Testis (tissue), 3 donors: ENCODE results near the gene RDH5. TPM values are rescaled to one million over a fixed set of nuclear protein-coding genes. Genes with fewer than 3 reads are reported as not detected.

Source experiments
- DNase-seq: peaks from one replicate; pipeline ENCODE4 v3.0.0-alpha.2; 2019
- H3K27ac ChIP-seq, 2 donors: fragments of 200-600 bp; sonication (generic); one replicate each; pipeline ENCODE4 v1.5.1; 2019
- H3K27me3 ChIP-seq: fragments of 200-600 bp; sonication (generic); one replicate; pipeline ENCODE4 v1.5.1; 2019
- H3K36me3 ChIP-seq: fragments of 200-600 bp; sonication (generic); one replicate; pipeline ENCODE4 v1.5.1; 2017; ENCODE audit warnings: low read depth; ENCODE audit errors: missing control alignments
- H3K4me1 ChIP-seq: fragments of 200-600 bp; sonication (generic); one replicate; pipeline ENCODE4 v1.5.1; 2019
- H3K4me3 ChIP-seq, 2 donors: fragments of 200-600 bp; sonication (generic); one replicate each; pipeline ENCODE4 v1.5.1; 2017 to 2019
- H3K9me3 ChIP-seq: fragments of 200-600 bp; sonication (generic); one replicate; pipeline ENCODE4 v1.5.1; 2017
- CTCF ChIP-seq, 3 experiments: fragments of 450-650 bp in 2 of 3; fragments of 200-600 bp in 1 of 3; sonication (generic) in 1 of 3; IDR thresholded peaks; one replicate each; pipeline ENCODE4 v1.5.1; 2016 to 2019; ENCODE audit warnings: antibody characterized with exemption in 3 of 3, mild to moderate bottlenecking in 2 of 3, moderate library complexity in 1 of 3
- POLR2A ChIP-seq: fragments of 450-650 bp; IDR thresholded peaks from one replicate; pipeline ENCODE4 v1.6.1; 2017; ENCODE audit warnings: antibody characterized with exemption, mild to moderate bottlenecking, moderate library complexity
- WGBS, 2 donors: methylation state at CpG; one replicate each; pipeline ENCODE4 v1.1.5; 2018; 5-methylcytosine and 5-hydroxymethylcytosine counted together
- intact Hi-C: fragments of 100-400 bp; cut with DNase I; formaldehyde crosslinking; loops from one replicate; pipeline ENCODE4 v1.15.1; 2023; ENCODE audit warnings: low total_unique reads
- polyA plus RNA-seq: library from polyadenylated mRNA; stranded (reverse); fragments of 350-450 nt; fragmentation: Illumina TruSeq; extraction: RNeasy Lipid Tissue Mini Kit (QIAGEN cat#74804); gene quantifications from one replicate; pipeline ENCODE4 v1.2.3, GENCODE V29; 2014; ENCODE audit warnings: low read depth, low replicate concordance; ENCODE audit not compliant: insufficient read depth
- total RNA-seq, 2 donors: library from RNA; depleted of rRNA; stranded (reverse); fragments of >200 nt; gene quantifications; one replicate each; pipeline ENCODE4 v1.2.3, GENCODE V29; 2016

RDH5 gene
- total and polyA plus RNA-seq, 3 donors from 2014 or later, result 9.8 to 18.0 (median 15.1) TPM

- Histone ChIP-seq H3K36me3 (no peaks in the 10 kb centered on the region), H3K27ac (no peak overlapping the region), H3K27me3 (no peaks in the 10 kb centered on the region), H3K4me3 (no peak overlapping the region), H3K9me3 (no peaks in the 10 kb centered on the region), H3K4me1 (peaks cover 14% of the 10 kb centered on the region)
- 86 to 97% methylated on average over 6 to 20 of the region's 20 CpGs for WGBS, 2 donors
- DNase-seq, result no peak
- no peak for TF ChIP-seq CTCF (IDR thresholded peaks at IDR 0.05)
- TF ChIP-seq POLR2A, result no peak
- intact Hi-C loops, result no loop called here
Observed at GRCh38 chr12:55684761-55685370, 35.3 kb upstream of the RDH5 start.

GRCh38 chr12:55685671-55686070, 34.5 kb upstream of the RDH5 start:
- H3K4me1 ChIP-seq, result peaks cover 14% of the 10 kb centered on the region
- DNase-seq, result no peak
- no peaks in the 10 kb centered on the region for H3K36me3 ChIP-seq
- TF ChIP-seq POLR2A (no peak), CTCF (IDR thresholded peaks at IDR 0.05) (no peak)
- no peak overlapping the region for H3K4me3 ChIP-seq
- H3K27ac ChIP-seq, result no peak overlapping the region
- no peaks in the 10 kb centered on the region for H3K27me3 ChIP-seq
- H3K9me3 ChIP-seq, result no peaks in the 10 kb centered on the region
- intact Hi-C loops, result no loop called here
- WGBS, 2 donors, result 88 to 92% methylated on average over 5 of the region's 5 CpGs

- DNase-seq, result no peak
- TF ChIP-seq CTCF (IDR thresholded peaks at IDR 0.05), result no peak
- TF ChIP-seq POLR2A, result no peak
- Histone ChIP-seq H3K4me1 (peaks cover 8% of the 10 kb centered on the region), H3K36me3 (no peaks in the 10 kb centered on the region), H3K27ac (no peak overlapping the region), H3K27me3 (no peaks in the 10 kb centered on the region), H3K9me3 (no peaks in the 10 kb centered on the region), H3K4me3 (no peak overlapping the region)
- 91 to 93% methylated on average over 8 to 9 of the region's 9 CpGs for WGBS, 2 donors
- intact Hi-C loops, result no loop called here
Observed at GRCh38 chr12:55686366-55687010, 33.7 kb upstream of the RDH5 start.

GRCh38 chr12:55687746-55688145, 32.4 kb upstream of the RDH5 start:
- Histone ChIP-seq H3K4me3 (no peak overlapping the region), H3K27me3 (no peaks in the 10 kb centered on the region), H3K27ac (no peak overlapping the region), H3K4me1 (no peaks in the 10 kb centered on the region), H3K36me3 (no peaks in the 10 kb centered on the region), H3K9me3 (no peaks in the 10 kb centered on the region)
- no peak for TF ChIP-seq POLR2A
- no peak for TF ChIP-seq CTCF (IDR thresholded peaks at IDR 0.05)
- DNase-seq, result no peak
- intact Hi-C loops, result no loop called here
